Spinal cord (tissue), 10 donors: ENCODE data around the gene DOCK10. TPM values are rescaled to one million over a fixed set of nuclear protein-coding genes. Genes with fewer than 3 reads are reported as not detected.
"Not testable (repeated sequence)": the region's sequence is repeated elsewhere in the genome, so short reads cannot be mapped to it uniquely, and the experiment has no call there.

Experiments
- DNase-seq, 6 donors: peaks; one replicate each; pipeline versions ENCODE4 v3.0.0 to v3.0.0-alpha.2; 2013 to 2015; ENCODE audit warnings: low spot score in 6 of 6, low read depth in 4 of 6
- H3K27ac ChIP-seq: one replicate; pipeline ENCODE4 v1.5.1; 2013; ENCODE audit warnings: low read depth, low read length, control low read depth
- H3K27me3 ChIP-seq: one replicate; pipeline ENCODE4 v1.6.1; 2013; ENCODE audit warnings: low read length; ENCODE audit not compliant: control insufficient read depth, insufficient read depth
- H3K36me3 ChIP-seq: one replicate; pipeline ENCODE4 v1.6.1; 2013; ENCODE audit warnings: low read length; ENCODE audit not compliant: control insufficient read depth, insufficient read depth
- H3K4me1 ChIP-seq: one replicate; pipeline ENCODE4 v1.6.1; 2013; ENCODE audit warnings: low read length; ENCODE audit not compliant: control insufficient read depth, insufficient read depth
- H3K4me3 ChIP-seq: one replicate; pipeline ENCODE4 v1.5.1; 2013; ENCODE audit warnings: low read depth, low read length, control low read depth
- H3K9me3 ChIP-seq: one replicate; pipeline ENCODE4 v1.6.1; 2013; ENCODE audit warnings: low read length; ENCODE audit not compliant: control insufficient read depth, insufficient read depth
- WGBS: methylation state at CpG from one replicate; pipeline ENCODE4 v1.1.5; 2013; ENCODE audit warnings: missing lambda C conversion rate; ENCODE audit not compliant: insufficient coverage; 5-methylcytosine and 5-hydroxymethylcytosine counted together
- polyA plus RNA-seq, 2 donors: library from polyadenylated mRNA; unstranded; fragments of 120-200 nt; gene quantifications; one replicate each; pipeline ENCODE4 v1.2.1, GENCODE V29; 2013; ENCODE audit not compliant: insufficient read length in 2 of 2
- total RNA-seq, 2 donors: library from RNA; depleted of rRNA in 1 of 2; stranded (reverse); fragments of 120-200 nt in 1 of 2; fragments of >200 nt in 1 of 2; gene quantifications; one replicate each; pipeline versions ENCODE4 v1.2.3 to v1.2.4, GENCODE V29; 2013 to 2014
- donor health status: healthy.

The DOCK10 gene
- total and polyA plus RNA-seq, 4 donors = 44.4 to 87.9 (median 61.0) TPM

GRCh38 chr2:225052703-225053102, 10.4 kb upstream of the DOCK10 start:
- Histone ChIP-seq H3K9me3 (no peaks in the 10 kb centered on the region), H3K27ac (no peak overlapping the region), H3K4me3 (no peak overlapping the region), H3K36me3 (no peaks in the 10 kb centered on the region), H3K27me3 (no peaks in the 10 kb centered on the region), H3K4me1 (no peaks in the 10 kb centered on the region)
- no peak for DNase-seq

- not testable (repeated sequence) for H3K4me3 ChIP-seq, H3K36me3 ChIP-seq, H3K27me3 ChIP-seq, H3K4me1 ChIP-seq, H3K9me3 ChIP-seq, H3K27ac ChIP-seq, DNase-seq
- WGBS = no CpG with 5 or more reads among the region's 4 CpGs
Measured at GRCh38 chr2:225047502-225047901, 5.2 kb upstream of the DOCK10 start.

GRCh38 chr2:225042800-225043167, 516 bp upstream of the DOCK10 start:
- WGBS = 2% methylated on average over 9 of the region's 13 CpGs
- Histone ChIP-seq H3K27ac (no peak overlapping the region), H3K4me3 (peak overlapping the region; percentile 35), H3K4me1 (peaks cover 16% of the 10 kb centered on the region), H3K27me3 (no peaks in the 10 kb centered on the region), H3K36me3 (no peaks in the 10 kb centered on the region), H3K9me3 (no peaks in the 10 kb centered on the region)
- DNase-seq = no peak

GRCh38 chr2:225041207-225041850, 939 bp downstream of the DOCK10 start:
- Histone ChIP-seq H3K27ac (peak overlapping the region; percentile 67), H3K27me3 (no peaks in the 10 kb centered on the region), H3K36me3 (no peaks in the 10 kb centered on the region), H3K4me3 (peak overlapping the region; percentile 53), H3K4me1 (peaks cover 16% of the 10 kb centered on the region), H3K9me3 (no peaks in the 10 kb centered on the region)
- 8% methylated on average over 21 of the region's 27 CpGs for WGBS
- DNase-seq = peak in 5 of 6 donors; percentile 38 to 83 (median 55)

GRCh38 chr2:225040856-225041206, 1.4 kb downstream of the DOCK10 start:
- H3K9me3 ChIP-seq = no peaks in the 10 kb centered on the region
- no peaks in the 10 kb centered on the region for H3K27me3 ChIP-seq
- H3K36me3 ChIP-seq = no peaks in the 10 kb centered on the region
- peak overlapping the region; percentile 67 for H3K27ac ChIP-seq
- WGBS = 14% methylated on average over 7 of the region's 9 CpGs
- DNase-seq = peak in 1 of 6 donors; percentile 47
- H3K4me1 ChIP-seq = peaks cover 16% of the 10 kb centered on the region
- peak overlapping the region; percentile 53 for H3K4me3 ChIP-seq

DNA sequence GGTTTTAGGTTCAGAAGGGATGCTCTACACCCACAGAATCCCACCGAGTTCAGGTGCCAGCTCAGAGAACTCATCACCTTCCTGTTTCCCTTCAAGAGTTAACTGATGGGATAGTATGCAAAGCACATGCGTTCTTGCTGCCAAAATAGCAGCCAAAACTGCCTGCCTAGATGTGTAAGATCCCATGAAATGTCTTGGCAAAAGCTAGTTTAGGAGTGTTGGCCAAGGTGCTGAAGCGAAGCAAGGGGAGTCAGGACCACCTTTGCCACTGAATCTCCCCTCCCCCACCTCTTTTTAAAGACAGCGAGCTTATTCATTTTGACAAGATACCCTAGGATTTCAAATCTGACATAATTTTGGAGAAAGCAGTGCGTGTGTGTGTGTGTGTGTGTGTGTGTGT, 2.1 kb downstream of the DOCK10 start:
- DNase-seq = peak in 2 of 6 donors; percentile 41 to 76
- no peak overlapping the region for H3K27ac ChIP-seq

GRCh38 chr2:225038231-225038523, 4.1 kb downstream of the DOCK10 start:
- Histone ChIP-seq H3K27me3 (no peaks in the 10 kb centered on the region), H3K4me3 (no peak overlapping the region), H3K27ac (no peak overlapping the region), H3K9me3 (no peaks in the 10 kb centered on the region), H3K36me3 (no peaks in the 10 kb centered on the region), H3K4me1 (peaks cover 16% of the 10 kb centered on the region)
- no peak for DNase-seq
- WGBS = no CpG with 5 or more reads among the region's 3 CpGs

More for the DNA sequence above, 2.1 kb downstream of the DOCK10 start:
- Histone ChIP-seq H3K36me3 (no peaks in the 10 kb centered on the region), H3K9me3 (no peaks in the 10 kb centered on the region), H3K4me1 (peaks cover 16% of the 10 kb centered on the region), H3K27me3 (no peaks in the 10 kb centered on the region), H3K4me3 (no peak overlapping the region)
- no CpG with 5 or more reads among the region's 5 CpGs for WGBS

- 69% methylated on average over 3 of the region's 5 CpGs for WGBS
- H3K9me3 ChIP-seq = no peaks in the 10 kb centered on the region
- H3K27me3 ChIP-seq = no peaks in the 10 kb centered on the region
- H3K27ac ChIP-seq = no peak overlapping the region
- peaks cover 14% of the 10 kb centered on the region for H3K4me1 ChIP-seq
- DNase-seq = no peak
- no peak overlapping the region for H3K4me3 ChIP-seq
- no peaks in the 10 kb centered on the region for H3K36me3 ChIP-seq
Measured at GRCh38 chr2:225037415-225038230, 4.6 kb downstream of the DOCK10 start.

DNA sequence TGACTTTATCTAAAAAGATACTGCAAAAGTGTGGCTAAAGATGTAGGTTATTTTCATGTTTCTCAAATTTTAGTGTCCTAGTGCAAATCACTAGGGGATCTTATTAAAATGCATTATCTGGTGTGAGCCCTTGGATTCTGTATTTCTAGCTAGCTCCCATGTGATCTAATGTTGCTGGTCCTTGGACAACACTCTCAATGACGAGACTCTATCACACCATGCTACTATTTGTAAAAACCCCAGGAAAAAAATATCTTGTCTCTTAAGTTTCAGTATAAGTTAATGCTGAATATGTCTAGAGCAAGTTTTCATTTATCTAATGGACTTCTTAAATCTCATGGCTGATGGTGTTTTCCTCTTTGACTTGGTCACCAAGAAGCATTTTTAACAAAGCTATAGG, 5.8 kb downstream of the DOCK10 start:
- no peak for DNase-seq
- Histone ChIP-seq H3K4me3 (no peak overlapping the region), H3K27me3 (no peaks in the 10 kb centered on the region), H3K36me3 (no peaks in the 10 kb centered on the region), H3K27ac (no peak overlapping the region), H3K9me3 (no peaks in the 10 kb centered on the region), H3K4me1 (peaks cover 9% of the 10 kb centered on the region)
- WGBS = no CpG with 5 or more reads among the region's 1 CpG
